ENCODE data around the gene IFI30. TPM values are rescaled to one million over a fixed set of nuclear protein-coding genes. Genes with fewer than 3 reads are reported as not detected.

Gene IFI30
- total RNA-seq, 1 experiment from 2014 or later = 23.6 TPM

DNA sequence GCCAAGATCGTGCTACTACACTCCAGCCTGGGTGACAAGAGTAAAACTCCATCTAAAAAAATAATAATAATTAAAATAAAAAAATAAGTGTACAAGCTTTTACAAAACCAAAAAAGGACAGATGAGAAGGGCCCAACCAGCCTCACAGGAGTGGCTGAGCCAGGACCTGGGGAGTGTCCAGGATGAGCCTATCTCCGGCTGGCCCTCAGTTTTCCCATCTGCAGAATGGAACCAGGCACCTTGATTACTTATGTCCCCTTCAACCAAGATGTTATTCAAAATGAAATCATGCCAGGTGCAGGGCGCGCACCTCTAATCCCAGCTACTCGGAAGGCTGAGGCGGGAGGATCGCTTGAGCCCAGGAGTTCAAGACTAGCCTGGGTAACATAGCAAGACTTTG is 9.5 kb upstream of the IFI30 start:
- H3K27me3 Mint-ChIP-seq (ENCODE audit: low read depth) = no peaks in the 10 kb centered on the region
- Histone ChIP-seq H2AFZ (ENCODE audit: low read length) (no peak overlapping the region), H3K4me1 (ENCODE audit: insufficient read depth, low read length) (0 out of 2 replicates have a peak, but pooled peaks cover 2% of the 10 kb centered on the region), H3K23ac (ENCODE audit: insufficient read length, low read depth, low read length) (no peak overlapping the region), H3K27ac (ENCODE audit: insufficient read length, low read depth, low read length) (no peak overlapping the region), H3K27me3 (ENCODE audit: insufficient read depth, low read length) (no peaks in the 10 kb centered on the region), H4K91ac (ENCODE audit: insufficient read length, low read depth, low read length) (no peak overlapping the region), H2AK5ac (ENCODE audit: insufficient read length, low read length) (no peak overlapping the region), H3K9ac (ENCODE audit: extremely low read depth, insufficient read length, low read length) (no peak overlapping the region), H3K23me2 (ENCODE audit: insufficient read length, low read depth, low read length, poor library complexity, severe bottlenecking) (peaks cover 3% of the 10 kb centered on the region), H3K9me3 (ENCODE audit: control insufficient read depth, low read depth, low read length) (no peaks in the 10 kb centered on the region), H4K8ac (replicated peaks; ENCODE audit: insufficient read length, low read depth, low read length) (no peak overlapping the region), H4K5ac (ENCODE audit: insufficient read length, low read depth, low read length) (no peak overlapping the region), H3T11ph (ENCODE audit: low read length) (no peak overlapping the region), H2BK15ac (ENCODE audit: low read depth, low read length) (no peak overlapping the region), H3K79me2 (ENCODE audit: insufficient read depth, low read length) (no peaks in the 10 kb centered on the region), H3K56ac (ENCODE audit: insufficient read length, low read depth, low read length) (no peak overlapping the region), H2BK5ac (ENCODE audit: insufficient read length, low read length) (no peak overlapping the region), H4K20me1 (ENCODE audit: control insufficient read depth, insufficient read depth, insufficient read length) (no peaks in the 10 kb centered on the region), H3K14ac (ENCODE audit: insufficient read depth, low read length) (no peak overlapping the region), H3K4ac (ENCODE audit: low read depth, low read length) (no peak overlapping the region), H3K18ac (ENCODE audit: insufficient read length, low read depth, low read length) (no peak overlapping the region), H2BK120ac (ENCODE audit: low read depth, low read length, poor library complexity, severe bottlenecking) (no peak overlapping the region), H2BK20ac (ENCODE audit: low read depth, low read length, poor library complexity, severe bottlenecking) (no peak overlapping the region), H3K4me2 (ENCODE audit: insufficient read depth, insufficient read length, low read length) (no peak overlapping the region), H2BK12ac (ENCODE audit: insufficient read length, low read depth, low read length) (no peak overlapping the region), H3K79me1 (ENCODE audit: insufficient read depth, low read depth, low read length, poor library complexity, severe bottlenecking) (no peaks in the 10 kb centered on the region)
- no peaks in the 10 kb centered on the region for H3K9me3 Mint-ChIP-seq
- H3K4me1 Mint-ChIP-seq = peaks cover 0 to 8% of the 10 kb centered on the region in 2 experiments; a peak in 2 of 4 replicates
- TF ChIP-seq, protein P1, sequence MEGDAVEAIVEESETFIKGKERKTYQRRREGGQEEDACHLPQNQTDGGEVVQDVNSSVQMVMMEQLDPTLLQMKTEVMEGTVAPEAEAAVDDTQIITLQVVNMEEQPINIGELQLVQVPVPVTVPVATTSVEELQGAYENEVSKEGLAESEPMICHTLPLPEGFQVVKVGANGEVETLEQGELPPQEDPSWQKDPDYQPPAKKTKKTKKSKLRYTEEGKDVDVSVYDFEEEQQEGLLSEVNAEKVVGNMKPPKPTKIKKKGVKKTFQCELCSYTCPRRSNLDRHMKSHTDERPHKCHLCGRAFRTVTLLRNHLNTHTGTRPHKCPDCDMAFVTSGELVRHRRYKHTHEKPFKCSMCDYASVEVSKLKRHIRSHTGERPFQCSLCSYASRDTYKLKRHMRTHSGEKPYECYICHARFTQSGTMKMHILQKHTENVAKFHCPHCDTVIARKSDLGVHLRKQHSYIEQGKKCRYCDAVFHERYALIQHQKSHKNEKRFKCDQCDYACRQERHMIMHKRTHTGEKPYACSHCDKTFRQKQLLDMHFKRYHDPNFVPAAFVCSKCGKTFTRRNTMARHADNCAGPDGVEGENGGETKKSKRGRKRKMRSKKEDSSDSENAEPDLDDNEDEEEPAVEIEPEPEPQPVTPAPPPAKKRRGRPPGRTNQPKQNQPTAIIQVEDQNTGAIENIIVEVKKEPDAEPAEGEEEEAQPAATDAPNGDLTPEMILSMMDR (conservative IDR thresholded peaks at IDR 0.05) = no peak
- WGBS (ENCODE audit: extremely low coverage, insufficient read length, low lambda C conversion rate) = no CpG with 5 or more reads among the region's 7 CpGs
- no peak overlapping the region; a peak in 1 of 5 replicates for H3K4me3 Mint-ChIP-seq
- H3K36me3 Mint-ChIP-seq (ENCODE audit: insufficient read depth in 1 of 3, low read depth in 3 of 3) = peaks cover 25 to 56% (median 55%) of the 10 kb centered on the region in 3 experiments; a peak in 6 of 7 replicates
- no peak for DNase-seq
- no peak overlapping the region for H3K27ac Mint-ChIP-seq
